GM23338 (cell line): ENCODE results near the gene CYSRT1. TPM values are rescaled to one million over a fixed set of nuclear protein-coding genes. Genes with fewer than 3 reads are reported as not detected.

ENCODE experiments used
- ATAC-seq: fragments of 200-7000 bp; cut with Tn5 transposase; 3 replicates; pipeline ENCODE4 v1.9.1; 2020
- DNase-seq: peaks from one replicate; pipeline ENCODE4 v3.0.0-alpha.2; 2015; ENCODE audit warnings: low spot score
- H2AFZ ChIP-seq: fragments of 200-600 bp; sonication (generic); 2 replicates; pipeline ENCODE4 v1.8.0; 2016; ENCODE audit warnings: antibody characterized with exemption, mild to moderate bottlenecking, moderate library complexity
- H3F3A ChIP-seq: fragments of 200-600 bp; sonication (generic); replicated peaks from 2 replicates; pipeline ENCODE4 v1.8.0; 2017; ENCODE audit warnings: antibody characterized with exemption, mixed run types, low read depth
- H3K27ac ChIP-seq: fragments of 200-600 bp; sonication (generic); 2 replicates; pipeline ENCODE4 v1.6.1; 2016; ENCODE audit warnings: low read depth
- H3K27me3 ChIP-seq: fragments of 200-600 bp; sonication (generic); 2 replicates; pipeline ENCODE4 v1.8.0; 2016; ENCODE audit warnings: mild to moderate bottlenecking, mixed run types, moderate library complexity; ENCODE audit not compliant: insufficient read depth
- H3K36me3 ChIP-seq: fragments of 200-600 bp; sonication (generic); 2 replicates; pipeline ENCODE4 v1.8.0; 2016; ENCODE audit warnings: mild to moderate bottlenecking; ENCODE audit not compliant: insufficient read depth
- H3K4me1 ChIP-seq: fragments of 200-600 bp; sonication (generic); 2 replicates; pipeline ENCODE4 v1.8.0; 2016; ENCODE audit warnings: mild to moderate bottlenecking, moderate library complexity; ENCODE audit not compliant: insufficient read depth
- H3K4me2 ChIP-seq: fragments of 200-600 bp; sonication (generic); 2 replicates; pipeline ENCODE4 v1.7.1; 2017; ENCODE audit warnings: mixed run types
- H3K4me3 ChIP-seq: fragments of 200-600 bp; sonication (generic); 2 replicates; pipeline ENCODE4 v1.6.1; 2016; ENCODE audit warnings: mixed run types
- H3K79me2 ChIP-seq: fragments of 200-600 bp; sonication (generic); replicated peaks from 2 replicates; pipeline ENCODE4 v1.8.0; 2017; ENCODE audit warnings: mild to moderate bottlenecking; ENCODE audit not compliant: insufficient read depth
- H3K9me2 ChIP-seq: fragments of 200-600 bp; sonication (generic); 2 replicates; pipeline ENCODE4 v1.8.0; 2017; ENCODE audit not compliant: insufficient read depth
- H4K20me1 ChIP-seq: fragments of 200-600 bp; sonication (generic); replicated peaks from 2 replicates; pipeline ENCODE4 v1.8.0; 2017; ENCODE audit warnings: mild to moderate bottlenecking; ENCODE audit not compliant: insufficient read depth
- H3K27ac Mint-ChIP-seq: 2 replicates; pipeline ENCODE4 v1.8.0; 2020; ENCODE audit warnings: inconsistent platforms, mild to moderate bottlenecking, moderate library complexity, mixed read lengths
- H3K27me3 Mint-ChIP-seq: 3 replicates; pipeline ENCODE4 v1.8.0; 2022; ENCODE audit warnings: low read depth, mild to moderate bottlenecking, moderate library complexity, mixed read lengths, inconsistent platforms; ENCODE audit not compliant: insufficient read depth, poor library complexity
- H3K36me3 Mint-ChIP-seq: 3 replicates; pipeline ENCODE4 v1.8.0; 2021; ENCODE audit warnings: low read depth, mild to moderate bottlenecking, inconsistent platforms, moderate library complexity, mixed read lengths
- H3K4me1 Mint-ChIP-seq: 3 replicates; pipeline ENCODE4 v1.8.0; 2020; ENCODE audit warnings: mild to moderate bottlenecking, inconsistent platforms, mixed read lengths
- H3K4me3 Mint-ChIP-seq: 3 replicates; pipeline ENCODE4 v1.8.0; 2021; ENCODE audit warnings: moderate library complexity, mild to moderate bottlenecking, inconsistent platforms, mixed read lengths
- H3K9me3 Mint-ChIP-seq: 3 replicates; pipeline ENCODE4 v1.8.0; 2020; ENCODE audit warnings: moderate library complexity, mild to moderate bottlenecking, inconsistent platforms, mixed read lengths
- CREB1 ChIP-seq: fragments of 250-450 bp; sonication (Bioruptor Pico); IDR thresholded peaks from 2 replicates; pipeline ENCODE4 v1.5.0; 2020; ENCODE audit warnings: low read depth, mild to moderate bottlenecking, moderate library complexity
- ETS1 ChIP-seq: IDR thresholded peaks from 2 replicates; pipeline ENCODE4 v1.6.1; 2016; ENCODE audit warnings: antibody characterized with exemption
- EZH2 ChIP-seq: fragments of 200-600 bp; sonication (generic); IDR thresholded peaks from one replicate; pipeline ENCODE4 v1.8.0; 2017; ENCODE audit warnings: antibody characterized with exemption, mild to moderate bottlenecking, low read depth; ENCODE audit not compliant: unreplicated experiment
- EZH2phosphoT487 ChIP-seq: fragments of 200-600 bp; sonication (generic); IDR thresholded peaks from one replicate; pipeline ENCODE4 v1.8.1; 2018; ENCODE audit warnings: antibody characterized with exemption; ENCODE audit not compliant: unreplicated experiment
- JUNB ChIP-seq: IDR thresholded peaks from one replicate; pipeline ENCODE4 v1.6.1; 2016; ENCODE audit warnings: antibody characterized with exemption; ENCODE audit not compliant: unreplicated experiment
- NANOG ChIP-seq: IDR thresholded peaks from 2 replicates; pipeline ENCODE4 v1.6.1; 2016; ENCODE audit warnings: antibody characterized with exemption, borderline replicate concordance
- POLR2AphosphoS5 ChIP-seq: IDR thresholded peaks from 2 replicates; pipeline ENCODE4 v1.6.1; 2016; ENCODE audit warnings: antibody characterized with exemption, low read depth
- STAT1 ChIP-seq: IDR thresholded peaks from one replicate; pipeline ENCODE4 v1.6.1; 2016; ENCODE audit warnings: antibody characterized with exemption; ENCODE audit not compliant: unreplicated experiment
- ZNF114 ChIP-seq: fragments of 250-450 bp; sonication (Bioruptor Pico); IDR thresholded peaks from 2 replicates; pipeline ENCODE4 v1.5.0; 2020; ENCODE audit warnings: mild to moderate bottlenecking, moderate library complexity
- ZNF331 ChIP-seq: fragments of 250-450 bp; sonication (Bioruptor Pico); IDR thresholded peaks from 2 replicates; pipeline ENCODE4 v1.5.0; 2020; ENCODE audit warnings: low read depth, mild to moderate bottlenecking, moderate library complexity
- ZNF462 ChIP-seq: fragments of 250-450 bp; sonication (Bioruptor Pico); IDR thresholded peaks from 2 replicates; pipeline ENCODE4 v1.5.0; 2020; ENCODE audit warnings: mild to moderate bottlenecking, moderate library complexity
- polyA plus RNA-seq: library from polyadenylated mRNA; unstranded; fragments of >200 nt; fragmentation: Nextera tagmentation; extraction: Ambion mirVana; gene quantifications from 2 replicates; pipeline ENCODE4 v1.2.1, GENCODE V29; 2016
- total RNA-seq: library from RNA; depleted of rRNA; stranded (reverse); fragments of >200 nt; shearing (Covaris generic); gene quantifications from 2 replicates; pipeline ENCODE4 v1.2.3, GENCODE V29; 2014
- TF ChIP-seq, protein P1 (sequence below): IDR thresholded peaks from one replicate; pipeline ENCODE4 v1.6.1; 2018; ENCODE audit warnings: antibody characterized with exemption; ENCODE audit not compliant: unreplicated experiment
- TF ChIP-seq, protein P2 (sequence below), 2 experiments: fragments of 200-600 bp in 1 of 2; sonication (generic) in 1 of 2; conservative IDR thresholded peaks; 2 replicates each; pipeline versions ENCODE4 v1.5.1 to v1.6.1; 2016 to 2017; ENCODE audit warnings: antibody characterized with exemption in 2 of 2, low read depth in 2 of 2, mild to moderate bottlenecking in 2 of 2, moderate library complexity in 1 of 2

Gene CYSRT1
- total and polyA plus RNA-seq, 2 experiments from 2014 or later: 2.0 to 3.2 TPM

DNA sequence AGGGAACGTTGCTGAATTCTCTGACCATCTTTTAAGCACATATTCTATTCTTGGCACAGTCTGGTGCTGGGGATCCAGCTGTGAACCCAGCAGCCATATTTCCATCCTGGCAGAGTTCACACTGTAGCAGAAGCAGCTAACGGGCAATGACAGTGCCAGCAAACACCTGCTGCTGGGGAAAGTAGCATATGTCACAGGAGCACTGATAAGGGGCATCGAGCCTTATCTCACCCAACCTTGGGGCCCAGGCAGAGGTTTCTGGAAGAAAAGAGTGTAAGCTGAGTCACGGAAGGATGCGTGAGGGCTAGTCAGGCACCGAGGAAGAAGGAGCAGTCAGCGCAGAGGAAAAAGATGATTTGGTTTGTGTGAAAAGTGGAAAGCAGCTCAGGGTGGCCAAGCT, 18.4 kb upstream of the CYSRT1 start:
- H3K27ac ChIP-seq: no peak overlapping the region
- no peaks in the 10 kb centered on the region for H3K9me2 ChIP-seq
- peaks cover 20% of the 10 kb centered on the region for H3K4me1 ChIP-seq
- no peaks in the 10 kb centered on the region for H3K36me3 ChIP-seq
- Mint-ChIP-seq H3K4me3 (peak overlapping the region; percentile 97), H3K27ac (no peak overlapping the region), H3K9me3 (no peaks in the 10 kb centered on the region; the same call in 2 of the 3 replicates), H3K36me3 (peaks cover 33% of the 10 kb centered on the region), H3K27me3 (peaks cover 24% of the 10 kb centered on the region), H3K4me1 (peaks cover 28% of the 10 kb centered on the region)
- no peak overlapping the region for H2AFZ ChIP-seq
- no peak for ATAC-seq
- no peak for TF ChIP-seq ZNF462
- TF ChIP-seq ZNF114 (CRISPR knock-in tag): no peak
- no peak for TF ChIP-seq STAT1
- no peak for TF ChIP-seq EZH2
- no peak for TF ChIP-seq EZH2phosphoT487
- no peak for TF ChIP-seq POLR2AphosphoS5
- TF ChIP-seq JUNB: no peak
- TF ChIP-seq ETS1: no peak
- TF ChIP-seq, protein P1, sequence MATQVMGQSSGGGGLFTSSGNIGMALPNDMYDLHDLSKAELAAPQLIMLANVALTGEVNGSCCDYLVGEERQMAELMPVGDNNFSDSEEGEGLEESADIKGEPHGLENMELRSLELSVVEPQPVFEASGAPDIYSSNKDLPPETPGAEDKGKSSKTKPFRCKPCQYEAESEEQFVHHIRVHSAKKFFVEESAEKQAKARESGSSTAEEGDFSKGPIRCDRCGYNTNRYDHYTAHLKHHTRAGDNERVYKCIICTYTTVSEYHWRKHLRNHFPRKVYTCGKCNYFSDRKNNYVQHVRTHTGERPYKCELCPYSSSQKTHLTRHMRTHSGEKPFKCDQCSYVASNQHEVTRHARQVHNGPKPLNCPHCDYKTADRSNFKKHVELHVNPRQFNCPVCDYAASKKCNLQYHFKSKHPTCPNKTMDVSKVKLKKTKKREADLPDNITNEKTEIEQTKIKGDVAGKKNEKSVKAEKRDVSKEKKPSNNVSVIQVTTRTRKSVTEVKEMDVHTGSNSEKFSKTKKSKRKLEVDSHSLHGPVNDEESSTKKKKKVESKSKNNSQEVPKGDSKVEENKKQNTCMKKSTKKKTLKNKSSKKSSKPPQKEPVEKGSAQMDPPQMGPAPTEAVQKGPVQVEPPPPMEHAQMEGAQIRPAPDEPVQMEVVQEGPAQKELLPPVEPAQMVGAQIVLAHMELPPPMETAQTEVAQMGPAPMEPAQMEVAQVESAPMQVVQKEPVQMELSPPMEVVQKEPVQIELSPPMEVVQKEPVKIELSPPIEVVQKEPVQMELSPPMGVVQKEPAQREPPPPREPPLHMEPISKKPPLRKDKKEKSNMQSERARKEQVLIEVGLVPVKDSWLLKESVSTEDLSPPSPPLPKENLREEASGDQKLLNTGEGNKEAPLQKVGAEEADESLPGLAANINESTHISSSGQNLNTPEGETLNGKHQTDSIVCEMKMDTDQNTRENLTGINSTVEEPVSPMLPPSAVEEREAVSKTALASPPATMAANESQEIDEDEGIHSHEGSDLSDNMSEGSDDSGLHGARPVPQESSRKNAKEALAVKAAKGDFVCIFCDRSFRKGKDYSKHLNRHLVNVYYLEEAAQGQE: no peak
- TF ChIP-seq NANOG: no peak
- TF ChIP-seq CREB1 (CRISPR knock-in tag): no peak
- TF ChIP-seq, protein P2, sequence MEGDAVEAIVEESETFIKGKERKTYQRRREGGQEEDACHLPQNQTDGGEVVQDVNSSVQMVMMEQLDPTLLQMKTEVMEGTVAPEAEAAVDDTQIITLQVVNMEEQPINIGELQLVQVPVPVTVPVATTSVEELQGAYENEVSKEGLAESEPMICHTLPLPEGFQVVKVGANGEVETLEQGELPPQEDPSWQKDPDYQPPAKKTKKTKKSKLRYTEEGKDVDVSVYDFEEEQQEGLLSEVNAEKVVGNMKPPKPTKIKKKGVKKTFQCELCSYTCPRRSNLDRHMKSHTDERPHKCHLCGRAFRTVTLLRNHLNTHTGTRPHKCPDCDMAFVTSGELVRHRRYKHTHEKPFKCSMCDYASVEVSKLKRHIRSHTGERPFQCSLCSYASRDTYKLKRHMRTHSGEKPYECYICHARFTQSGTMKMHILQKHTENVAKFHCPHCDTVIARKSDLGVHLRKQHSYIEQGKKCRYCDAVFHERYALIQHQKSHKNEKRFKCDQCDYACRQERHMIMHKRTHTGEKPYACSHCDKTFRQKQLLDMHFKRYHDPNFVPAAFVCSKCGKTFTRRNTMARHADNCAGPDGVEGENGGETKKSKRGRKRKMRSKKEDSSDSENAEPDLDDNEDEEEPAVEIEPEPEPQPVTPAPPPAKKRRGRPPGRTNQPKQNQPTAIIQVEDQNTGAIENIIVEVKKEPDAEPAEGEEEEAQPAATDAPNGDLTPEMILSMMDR (conservative IDR thresholded peaks at IDR 0.05; ENCODE audit: low read depth in 2 of 2): no peak
- TF ChIP-seq ZNF331 (CRISPR knock-in tag): no peak
- peaks cover 16% of the 10 kb centered on the region; the same call in 1 of the 2 replicates for H3F3A ChIP-seq
- H4K20me1 ChIP-seq: peaks cover 14% of the 10 kb centered on the region
- no peak for DNase-seq
- H3K79me2 ChIP-seq: peaks cover 42% of the 10 kb centered on the region
- H3K4me2 ChIP-seq: peak overlapping the region; percentile 98
- no peaks in the 10 kb centered on the region for H3K27me3 ChIP-seq
- H3K4me3 ChIP-seq: peak overlapping the region; percentile 98
